Measurements from ENCODE around the gene HAPSTR1. TPM values are rescaled to one million over a fixed set of nuclear protein-coding genes. Genes with fewer than 3 reads are reported as not detected.

The HAPSTR1 gene
- total RNA-seq, 2 donors from 2014 or later, result 81.5 to 82.3 TPM

DNA sequence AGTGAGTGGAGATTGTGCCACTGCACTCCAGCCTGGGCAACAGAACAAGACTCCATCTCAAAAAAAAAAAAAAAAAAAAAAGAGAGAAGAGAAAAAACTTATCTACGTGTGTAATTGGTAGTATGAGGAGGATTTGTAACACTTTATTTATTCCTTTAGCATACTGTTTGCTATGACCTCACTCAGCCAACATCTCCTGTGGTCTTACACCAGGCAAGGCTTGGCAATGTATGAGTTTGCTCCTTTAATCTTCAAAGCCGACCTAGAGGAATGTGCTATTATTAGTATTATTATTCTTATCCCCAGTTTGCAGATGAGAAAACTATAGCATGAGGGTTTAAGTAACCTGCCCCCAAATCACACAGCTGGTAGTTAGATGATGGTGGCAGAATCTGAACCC, 35.8 kb upstream of the HAPSTR1 start:
- Mint-ChIP-seq H3K27ac (no peak overlapping the region), H3K4me3 (no peak overlapping the region), H3K27me3 (ENCODE audit: low read depth) (no peaks in the 10 kb centered on the region), H3K4me1 (ENCODE audit: low read depth) (peaks cover 10% of the 10 kb centered on the region), H3K36me3 (ENCODE audit: insufficient read depth in 2 of 2) (no peaks in the 10 kb centered on the region), H3K9me3 (no peaks in the 10 kb centered on the region)
- DNase-seq (no peak), ATAC-seq (replicated peaks in 1 of 2) (no peak)

DNA sequence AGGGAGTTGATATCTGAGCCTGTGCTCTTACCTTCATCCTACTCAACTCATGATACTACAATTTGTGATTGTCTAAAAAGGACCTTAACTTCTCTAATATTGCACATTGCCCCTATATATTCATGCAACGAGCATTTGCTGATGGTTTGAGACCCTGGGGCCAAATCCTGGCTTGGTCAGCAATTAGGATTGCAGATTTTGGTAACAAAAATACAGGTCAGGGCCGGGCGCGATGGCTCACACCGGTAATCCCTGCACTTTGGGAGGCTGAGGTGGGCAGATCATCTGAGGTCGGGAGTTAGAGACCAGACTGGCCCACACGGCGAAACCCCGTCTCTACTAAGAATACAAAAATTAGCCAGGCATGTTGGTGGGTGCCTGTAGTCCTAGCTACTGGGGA, 35.4 kb upstream of the HAPSTR1 start:
- no peak overlapping the region for H3K4me3 Mint-ChIP-seq
- H3K9me3 Mint-ChIP-seq, result no peaks in the 10 kb centered on the region
- no peak overlapping the region for H3K27ac Mint-ChIP-seq

DNA sequence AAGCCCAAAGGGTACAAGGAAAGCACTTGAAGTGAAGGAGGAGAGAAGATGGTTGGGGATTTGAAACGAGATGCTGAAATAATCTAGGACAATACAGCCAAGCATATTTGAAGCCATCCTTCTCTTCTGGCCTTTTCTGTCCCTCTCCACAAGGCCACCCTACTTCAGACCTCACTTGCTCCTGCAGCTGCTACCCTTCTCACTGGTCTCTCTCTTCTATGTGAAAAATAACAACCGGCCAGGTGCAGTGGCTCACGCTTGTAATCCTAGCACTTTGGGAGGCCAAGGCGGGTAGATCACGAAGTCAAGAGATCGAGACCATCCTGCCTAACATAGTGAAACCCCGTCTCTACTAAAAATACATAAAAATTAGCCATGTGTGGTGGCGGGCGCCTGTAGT, 33.2 kb upstream of the HAPSTR1 start:
- Mint-ChIP-seq H3K27me3 (ENCODE audit: low read depth) (no peaks in the 10 kb centered on the region), H3K36me3 (ENCODE audit: insufficient read depth in 2 of 2) (no peaks in the 10 kb centered on the region), H3K4me3 (no peak overlapping the region), H3K27ac (no peak overlapping the region), H3K9me3 (no peaks in the 10 kb centered on the region), H3K4me1 (ENCODE audit: low read depth) (peaks cover 22% of the 10 kb centered on the region)
- no peak for ATAC-seq (replicated peaks in 1 of 2)
- DNase-seq, result no peak

More for the DNA sequence above, 35.4 kb upstream of the HAPSTR1 start:
- no peaks in the 10 kb centered on the region for H3K36me3 Mint-ChIP-seq (ENCODE audit: insufficient read depth in 2 of 2)
- no peaks in the 10 kb centered on the region for H3K27me3 Mint-ChIP-seq (ENCODE audit: low read depth)
- peaks cover 14% of the 10 kb centered on the region for H3K4me1 Mint-ChIP-seq (ENCODE audit: low read depth)
- ATAC-seq (replicated peaks in 1 of 2) (no peak), DNase-seq (no peak)

DNA sequence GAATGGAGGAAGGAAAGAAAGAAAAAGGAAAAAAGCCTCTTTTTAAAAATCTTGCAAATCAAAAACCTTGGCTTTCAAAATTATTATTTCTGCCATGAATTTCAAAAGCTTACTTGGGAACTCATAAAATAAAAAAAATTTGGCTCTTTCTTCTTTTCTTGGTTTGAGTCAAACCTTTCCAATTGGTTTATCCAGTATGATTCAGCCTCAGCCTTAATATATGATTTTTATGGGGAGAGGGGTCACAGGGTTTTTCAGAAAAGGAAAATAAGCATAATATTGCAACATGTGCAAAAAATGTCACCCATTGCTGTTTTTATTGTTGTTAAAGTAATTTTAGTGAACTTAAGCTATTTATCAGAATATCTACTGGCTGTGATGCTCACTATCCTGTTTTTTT, 31.2 kb upstream of the HAPSTR1 start:
- no peak for ATAC-seq (replicated peaks in 1 of 2)
- no peaks in the 10 kb centered on the region for H3K27me3 Mint-ChIP-seq (ENCODE audit: low read depth)
- H3K36me3 Mint-ChIP-seq (ENCODE audit: insufficient read depth in 2 of 2), result no peaks in the 10 kb centered on the region
- H3K27ac Mint-ChIP-seq, result no peak overlapping the region
- no peaks in the 10 kb centered on the region for H3K9me3 Mint-ChIP-seq
- peaks cover 22% of the 10 kb centered on the region for H3K4me1 Mint-ChIP-seq (ENCODE audit: low read depth)
- no peak for DNase-seq
- no peak overlapping the region for H3K4me3 Mint-ChIP-seq

DNA sequence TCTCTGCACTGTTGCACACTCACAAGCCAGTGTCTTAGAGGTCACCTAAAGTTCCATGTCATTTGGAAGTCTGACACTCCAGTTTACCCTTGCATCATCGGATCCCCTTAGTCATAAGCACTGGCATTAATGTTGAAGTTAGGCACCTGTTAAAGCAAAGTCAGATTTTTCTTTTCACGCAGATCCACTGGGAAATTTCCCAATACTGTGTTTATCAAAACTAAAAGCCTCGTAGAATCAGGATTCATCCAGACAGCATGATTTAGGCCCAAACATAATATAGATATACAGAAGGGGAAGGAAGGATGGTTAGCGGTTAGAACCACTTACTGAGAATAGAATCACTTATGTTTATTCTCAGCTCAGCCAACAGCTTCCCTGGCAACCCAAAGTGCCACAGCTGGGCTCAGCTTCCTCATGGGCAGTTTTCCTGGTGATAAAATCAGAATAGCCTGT, 30.1 kb upstream of the HAPSTR1 start:
- Mint-ChIP-seq H3K27me3 (ENCODE audit: low read depth) (no peaks in the 10 kb centered on the region), H3K27ac (peak overlapping the region; percentile 76), H3K4me1 (ENCODE audit: low read depth) (peaks cover 22% of the 10 kb centered on the region), H3K4me3 (peak overlapping the region in 1 of 2 donors; percentile 29), H3K36me3 (ENCODE audit: insufficient read depth in 2 of 2) (no peaks in the 10 kb centered on the region), H3K9me3 (no peaks in the 10 kb centered on the region)
- DNase-seq (no peak), ATAC-seq (replicated peaks in 1 of 2) (peak; percentile 31 to 38)

DNA sequence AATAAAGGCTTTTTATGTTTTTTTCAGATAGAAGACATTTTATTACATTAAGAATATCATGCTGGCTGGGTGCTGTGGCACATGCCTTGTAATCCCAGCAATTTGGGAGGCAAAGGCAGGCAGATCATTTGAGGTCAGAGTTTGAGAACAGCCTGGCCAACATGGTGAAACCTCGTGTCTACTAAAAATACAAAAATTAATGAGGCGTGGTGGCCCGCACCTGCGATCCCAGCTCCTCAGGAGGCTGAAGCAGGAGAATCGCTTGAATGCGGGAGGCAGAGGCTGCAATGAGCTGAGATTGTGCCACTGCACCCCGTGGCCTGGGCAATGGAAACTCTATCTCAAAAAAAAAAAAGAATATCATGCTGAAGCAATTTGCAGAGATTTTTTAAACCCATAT, 29.1 kb upstream of the HAPSTR1 start:
- Mint-ChIP-seq H3K27ac (no peak overlapping the region), H3K36me3 (ENCODE audit: insufficient read depth in 2 of 2) (no peaks in the 10 kb centered on the region), H3K4me1 (ENCODE audit: low read depth) (peaks cover 22% of the 10 kb centered on the region), H3K4me3 (no peak overlapping the region), H3K27me3 (ENCODE audit: low read depth) (no peaks in the 10 kb centered on the region), H3K9me3 (no peaks in the 10 kb centered on the region)
- ATAC-seq (replicated peaks in 1 of 2) (no peak), DNase-seq (no peak)

DNA sequence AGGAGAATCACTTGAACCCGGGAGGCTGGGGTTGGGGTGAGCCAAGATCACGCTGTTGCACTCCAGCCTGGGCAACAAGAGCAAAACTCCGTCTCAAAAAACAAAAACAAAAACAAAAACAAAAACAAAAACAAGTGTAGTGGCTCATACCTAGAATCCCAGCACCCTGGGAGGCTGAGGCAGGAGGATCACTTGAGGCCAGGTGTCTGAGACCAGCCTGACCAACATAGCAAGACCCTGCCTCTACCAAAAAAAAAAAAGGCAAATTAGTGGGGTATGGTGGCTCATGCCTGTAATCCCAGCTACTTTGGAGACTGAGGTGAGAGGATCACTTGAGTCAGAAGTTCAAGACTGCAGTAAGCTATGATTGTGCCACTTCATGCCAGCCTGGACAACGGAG, 26.4 kb upstream of the HAPSTR1 start:
- DNase-seq (no peak), ATAC-seq (replicated peaks in 1 of 2) (no peak)
- H3K27ac Mint-ChIP-seq, result no peak overlapping the region
- peaks cover 5 to 6% of the 10 kb centered on the region in 2 donors for H3K36me3 Mint-ChIP-seq (ENCODE audit: insufficient read depth in 2 of 2)
- H3K9me3 Mint-ChIP-seq, result peaks cover 0 to 4% of the 10 kb centered on the region in 2 donors
- H3K4me1 Mint-ChIP-seq (ENCODE audit: low read depth), result peaks cover 33% of the 10 kb centered on the region
- no peaks in the 10 kb centered on the region for H3K27me3 Mint-ChIP-seq (ENCODE audit: low read depth)
- no peak overlapping the region for H3K4me3 Mint-ChIP-seq

DNA sequence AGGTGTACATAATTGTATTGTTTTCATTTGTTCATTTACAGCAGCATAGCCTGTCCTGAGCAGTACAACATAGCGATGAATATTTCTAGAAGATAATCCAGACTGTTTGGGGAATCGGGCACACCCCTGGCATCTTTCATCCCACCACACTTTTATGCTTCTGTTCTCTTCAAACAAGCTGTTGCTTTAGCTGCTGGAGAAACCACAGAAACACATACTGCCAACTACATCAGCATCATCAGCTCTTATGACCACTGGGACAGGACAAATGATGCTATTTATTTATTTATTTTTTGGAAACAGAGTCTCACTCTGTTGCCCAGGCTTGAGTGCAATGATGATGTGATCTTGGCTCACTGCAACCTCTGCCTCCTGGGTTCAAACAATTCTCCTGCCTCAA, 22.6 kb upstream of the HAPSTR1 start:
- ATAC-seq (replicated peaks in 1 of 2) (no peak), DNase-seq (no peak)
- H3K4me3 Mint-ChIP-seq, result no peak overlapping the region
- peaks cover 5 to 10% of the 10 kb centered on the region in 2 donors for H3K36me3 Mint-ChIP-seq (ENCODE audit: insufficient read depth in 2 of 2)
- peaks cover 47% of the 10 kb centered on the region for H3K4me1 Mint-ChIP-seq (ENCODE audit: low read depth)
- no peaks in the 10 kb centered on the region for H3K27me3 Mint-ChIP-seq (ENCODE audit: low read depth)
- no peak overlapping the region for H3K27ac Mint-ChIP-seq
- peaks cover 0 to 4% of the 10 kb centered on the region in 2 donors for H3K9me3 Mint-ChIP-seq

DNA sequence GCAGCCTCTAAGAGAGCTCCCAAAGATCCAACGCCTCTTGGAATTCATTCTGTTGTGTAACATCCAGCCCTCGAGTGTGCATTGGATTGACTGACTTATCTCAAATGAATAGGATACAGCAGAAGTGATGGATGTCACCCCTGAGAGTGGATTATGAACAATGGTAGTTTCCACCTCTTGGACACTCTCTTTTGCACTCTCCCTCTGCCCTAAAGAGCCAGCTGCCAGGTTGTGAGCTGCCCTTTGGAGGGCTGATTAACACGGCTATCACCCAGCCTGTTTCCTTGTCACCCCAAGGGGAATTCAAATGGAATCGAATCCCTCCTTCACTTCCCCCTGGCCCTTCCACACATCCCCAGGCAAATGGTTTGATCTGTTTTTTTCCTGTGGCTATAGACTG, 21.2 kb upstream of the HAPSTR1 start:
- H3K4me1 Mint-ChIP-seq (ENCODE audit: low read depth), result peaks cover 49% of the 10 kb centered on the region
- H3K9me3 Mint-ChIP-seq, result peaks cover 0 to 4% of the 10 kb centered on the region in 2 donors
- H3K27ac Mint-ChIP-seq, result no peak overlapping the region
- peaks cover 5 to 10% of the 10 kb centered on the region in 2 donors for H3K36me3 Mint-ChIP-seq (ENCODE audit: insufficient read depth in 2 of 2)
- ATAC-seq (replicated peaks in 1 of 2), result no peak
- no peaks in the 10 kb centered on the region for H3K27me3 Mint-ChIP-seq (ENCODE audit: low read depth)
- H3K4me3 Mint-ChIP-seq, result no peak overlapping the region
- DNase-seq, result no peak

DNA sequence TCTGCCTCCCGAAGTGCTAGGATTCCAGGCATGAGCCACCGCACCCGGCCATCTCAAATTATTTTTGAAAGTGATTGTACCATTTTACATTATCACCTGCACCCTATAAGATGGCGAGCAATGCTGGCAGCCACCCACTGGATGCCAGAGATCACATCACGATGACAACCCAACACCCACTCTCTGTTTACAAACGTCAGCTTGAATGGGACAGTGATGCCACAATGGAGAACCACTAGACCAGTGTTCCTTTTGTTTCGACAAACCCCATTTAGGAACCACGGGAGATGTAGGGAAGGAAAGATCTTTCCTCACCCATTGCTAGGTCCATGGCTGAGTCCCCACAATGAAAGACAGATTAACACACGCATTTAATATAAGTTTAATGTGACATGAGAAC, 20.1 kb upstream of the HAPSTR1 start:
- no peak for ATAC-seq (replicated peaks in 1 of 2)
- H3K4me1 Mint-ChIP-seq (ENCODE audit: low read depth), result peaks cover 60% of the 10 kb centered on the region
- peaks cover 5 to 10% of the 10 kb centered on the region in 2 donors for H3K36me3 Mint-ChIP-seq (ENCODE audit: insufficient read depth in 2 of 2)
- no peak for DNase-seq
- H3K27ac Mint-ChIP-seq, result no peak overlapping the region
- H3K4me3 Mint-ChIP-seq, result peak overlapping the region in 1 of 2 donors; percentile 30
- H3K27me3 Mint-ChIP-seq (ENCODE audit: low read depth), result no peaks in the 10 kb centered on the region
- peaks cover 0 to 4% of the 10 kb centered on the region in 2 donors for H3K9me3 Mint-ChIP-seq

DNA sequence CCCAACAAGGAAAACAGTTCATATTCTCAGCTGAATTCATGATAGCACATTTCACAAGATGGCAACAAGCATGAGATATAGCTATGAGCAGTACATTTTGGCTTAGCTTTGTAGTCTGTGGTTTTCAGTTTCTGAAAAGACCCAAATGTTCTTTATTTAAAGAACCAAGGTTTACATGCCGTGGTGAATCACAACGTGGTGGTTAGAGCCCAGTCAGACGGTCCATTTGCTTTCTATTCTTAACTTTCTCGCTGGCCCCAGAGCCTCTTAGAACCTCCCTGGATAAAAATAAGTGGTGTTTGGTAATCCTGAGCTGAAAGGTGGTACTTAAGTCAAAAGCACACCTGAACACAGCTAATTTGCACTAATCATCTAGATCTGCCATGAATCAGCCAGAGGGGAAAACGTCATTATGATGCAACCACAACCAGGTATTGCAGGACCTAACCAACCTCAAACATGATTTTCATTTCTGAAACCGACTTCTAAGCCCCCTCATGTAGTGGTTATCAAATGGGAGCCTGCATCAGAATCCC, 18.6 kb upstream of the HAPSTR1 start:
- Mint-ChIP-seq H3K4me1 (ENCODE audit: low read depth) (peaks cover 74% of the 10 kb centered on the region), H3K27ac (peak overlapping the region; percentile 94), H3K36me3 (ENCODE audit: insufficient read depth in 2 of 2) (peaks cover 9 to 16% of the 10 kb centered on the region in 2 donors), H3K9me3 (peaks cover 0 to 6% of the 10 kb centered on the region in 2 donors), H3K27me3 (ENCODE audit: low read depth) (no peaks in the 10 kb centered on the region), H3K4me3 (peak overlapping the region; percentile 53 to 70)
- ATAC-seq (replicated peaks in 1 of 2), result peak; percentile 75 to 80
- peak; percentile 63 to 73 for DNase-seq

DNA sequence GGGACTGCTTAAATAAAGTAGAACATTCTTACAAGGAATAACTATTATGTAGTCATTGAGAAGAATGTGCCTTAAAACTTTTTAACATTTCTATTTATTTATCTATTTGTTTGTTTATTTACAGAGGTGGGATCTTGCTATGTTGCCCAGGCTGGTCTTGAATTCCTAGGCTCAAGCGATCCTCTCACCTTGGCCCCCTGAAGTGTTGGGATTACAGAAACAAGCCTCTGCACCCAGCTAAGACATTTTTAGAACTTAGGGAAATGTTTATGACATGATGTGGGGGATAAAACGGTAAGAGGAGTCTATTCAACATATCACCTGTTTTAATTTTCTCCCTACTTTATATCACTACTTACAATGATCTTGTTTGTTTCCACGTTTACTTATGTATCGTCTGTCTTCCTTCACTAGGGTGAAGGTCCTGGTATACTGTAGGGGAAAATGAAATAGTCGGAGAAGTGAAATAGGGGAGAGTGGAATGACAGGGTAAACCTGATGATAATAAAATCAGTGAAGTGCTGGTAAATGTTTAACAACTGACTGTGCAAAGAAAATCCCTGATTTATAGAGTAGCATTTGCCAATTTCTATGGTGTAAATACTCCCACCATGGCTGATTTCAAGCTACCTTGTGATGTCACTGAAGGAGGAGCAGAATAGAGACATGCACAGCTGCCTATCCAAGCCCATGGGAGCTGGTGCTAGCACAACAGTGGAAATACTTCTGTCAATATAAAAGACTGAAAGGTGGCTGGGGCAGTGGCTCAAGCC, 16.0 kb upstream of the HAPSTR1 start:
- H3K27me3 Mint-ChIP-seq (ENCODE audit: low read depth), result no peaks in the 10 kb centered on the region
- DNase-seq (no peak), ATAC-seq (replicated peaks in 1 of 2) (no peak)
- H3K9me3 Mint-ChIP-seq, result peaks cover 0 to 5% of the 10 kb centered on the region in 2 donors
- H3K36me3 Mint-ChIP-seq (ENCODE audit: insufficient read depth in 2 of 2), result peaks cover 12 to 14% of the 10 kb centered on the region in 2 donors
- H3K4me3 Mint-ChIP-seq, result no peak overlapping the region
- peaks cover 77% of the 10 kb centered on the region for H3K4me1 Mint-ChIP-seq (ENCODE audit: low read depth)
- no peak overlapping the region for H3K27ac Mint-ChIP-seq

DNA sequence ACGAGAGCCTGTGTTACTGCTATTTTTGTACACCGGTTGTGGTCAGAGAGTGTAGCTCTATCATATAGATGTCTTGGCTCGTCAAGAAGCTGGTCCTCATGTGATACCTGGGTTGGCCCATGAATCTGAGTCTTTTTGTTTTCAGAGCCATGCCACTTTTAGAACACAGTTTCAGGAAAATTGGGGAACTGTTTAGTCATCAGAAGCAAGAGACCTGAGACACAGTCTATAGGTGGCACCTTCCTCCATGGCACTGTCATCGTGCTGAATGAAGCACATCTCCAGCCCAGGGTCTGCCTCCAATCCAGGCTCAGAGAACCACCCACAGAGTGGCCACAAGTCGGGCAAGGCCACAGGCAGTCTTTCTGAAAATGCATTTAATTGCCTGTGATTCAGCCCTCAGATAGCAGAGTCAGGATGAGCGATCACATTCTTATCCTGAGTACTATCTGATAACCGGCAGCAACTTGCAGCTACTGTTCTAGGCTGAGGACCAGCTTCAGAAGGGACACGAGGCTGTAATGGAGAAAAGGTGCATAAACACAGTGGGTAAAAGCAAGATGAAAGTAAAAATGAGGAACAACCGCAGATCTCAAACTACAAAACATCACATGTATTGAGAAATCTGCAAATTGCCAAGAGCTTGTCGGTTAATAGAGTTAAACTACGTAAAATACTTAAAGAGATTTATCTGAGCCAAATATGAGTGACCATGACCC, 14.2 kb upstream of the HAPSTR1 start:
- ATAC-seq (replicated peaks in 1 of 2), result peak; percentile 44 to 45
- H3K9me3 Mint-ChIP-seq, result peaks cover 0 to 5% of the 10 kb centered on the region in 2 donors
- DNase-seq, result peak; percentile 50 to 62
- no peaks in the 10 kb centered on the region for H3K27me3 Mint-ChIP-seq (ENCODE audit: low read depth)
- H3K4me1 Mint-ChIP-seq (ENCODE audit: low read depth), result peaks cover 62% of the 10 kb centered on the region
- peak overlapping the region in 1 of 2 donors; percentile 57 for H3K4me3 Mint-ChIP-seq
- H3K36me3 Mint-ChIP-seq (ENCODE audit: insufficient read depth in 2 of 2), result peaks cover 10 to 14% of the 10 kb centered on the region in 2 donors
- peak overlapping the region; percentile 70 for H3K27ac Mint-ChIP-seq

All from activated T-cell treated with anti-CD3 and anti-CD28 coated beads, Interleukin-2, amount 50 U/mL, for 72 hours (primary cell).